HCT116 (cell line): ENCODE data around the gene WHAMM. TPM values are rescaled to one million over a fixed set of nuclear protein-coding genes. Genes with fewer than 3 reads are reported as not detected.

ENCODE experiments used
- ATAC-seq: fragments of 200-7000 bp; cut with Tn5 transposase; 2 replicates; pipeline ENCODE4 v1.9.1; 2020; ENCODE audit warnings: mild to moderate bottlenecking, moderate library complexity
- BruUV-seq: library from RNA; stranded (reverse); fragments of 400-500 nt; replicated peaks from 2 replicates; lab custom pipeline; 2021; lab: Mats Ljungman, UMichigan
- CTCF ChIA-PET: fragments of 300-600 bp; sonication (Branson Sonifier 250); formaldehyde crosslinking; loops from one replicate; lab custom pipeline; 2021; ENCODE audit warnings: antibody characterized with exemption; lab: Charles Lee
- POLR2A ChIA-PET: fragments of 300-600, 350-600 bp; sonication (Branson Sonifier 250); formaldehyde crosslinking; loops from one replicate; lab custom pipeline; 2021; ENCODE audit warnings: antibody characterized with exemption; lab: Charles Lee
- RAD21 ChIA-PET, 2 experiments: fragments of 300-600 bp; sonication (Branson Sonifier 250); formaldehyde crosslinking; loops; one replicate each; lab custom pipeline; 2023; ENCODE audit warnings: low total read pairs in 2 of 2; ENCODE audit not compliant: uncharacterized antibody in 2 of 2, unreplicated experiment in 2 of 2, low non-redundant PET in 1 of 2; lab: Charles Lee
- DNase-seq: peaks from one replicate; pipeline ENCODE4 v3.0.0-alpha.2; 2010; ENCODE audit warnings: low read depth, low spot score
- H2AFZ ChIP-seq: fragments of 200-600 bp; shearing (Covaris generic), sonication (generic); 2 replicates; pipeline ENCODE4 v1.6.1; 2017; ENCODE audit warnings: low read depth, mixed run types, mixed read lengths, antibody characterized with exemption, low read length; ENCODE audit not compliant: poor library complexity, severe bottlenecking
- H3K27ac ChIP-seq: 2 replicates; pipeline ENCODE4 v1.5.1; 2012; ENCODE audit warnings: low read depth, low read length
- H3K27me3 ChIP-seq: fragments of 200-600 bp; sonication (generic); 2 replicates; pipeline ENCODE4 v1.6.1; 2016; ENCODE audit warnings: mixed run types, low read length, mixed read lengths; ENCODE audit not compliant: insufficient read depth
- H3K36me3 ChIP-seq, 2 experiments: fragments of 200-500 bp in 1 of 2; fragments of 200-600 bp in 1 of 2; sonication (Bioruptor generic) in 1 of 2; sonication (generic) in 1 of 2; 2 replicates each; pipeline versions ENCODE4 v1.5.1 to v1.6.1; 2014 to 2016; ENCODE audit warnings: low read length in 2 of 2, inconsistent platforms in 1 of 2, mixed read lengths in 1 of 2, mixed run types in 1 of 2; ENCODE audit not compliant: insufficient read depth in 2 of 2, control insufficient read depth in 1 of 2
- H3K4me1 ChIP-seq, 2 experiments: fragments of 200-600 bp in 1 of 2; sonication (generic) in 1 of 2; 2 replicates each; pipeline versions ENCODE4 v1.5.1 to v1.6.1; 2012 to 2017; ENCODE audit warnings: low read length in 2 of 2, inconsistent platforms in 1 of 2, mild to moderate bottlenecking in 1 of 2, mixed read lengths in 1 of 2, mixed run types in 1 of 2, moderate library complexity in 1 of 2; ENCODE audit not compliant: insufficient read depth in 2 of 2, control insufficient read depth in 1 of 2
- H3K4me2 ChIP-seq: fragments of 200-600 bp; sonication (generic); 2 replicates; pipeline ENCODE4 v1.6.1; 2017; ENCODE audit warnings: mixed run types, low read length, mixed read lengths
- H3K4me3 ChIP-seq, 2 experiments: fragments of 200-600 bp in 1 of 2; sonication (generic) in 1 of 2; replicated peaks in 1 of 2; 2 replicates each; pipeline ENCODE4 v1.5.1; 2011 to 2016; ENCODE audit warnings: low read length in 2 of 2, control low read depth in 1 of 2, low read depth in 1 of 2, mild to moderate bottlenecking in 1 of 2, mixed read lengths in 1 of 2, mixed run types in 1 of 2
- H3K79me2 ChIP-seq: fragments of 200-600 bp; sonication (generic); 2 replicates; pipeline ENCODE4 v1.6.1; 2017; ENCODE audit warnings: mild to moderate bottlenecking, mixed run types, low read length, moderate library complexity, mixed read lengths; ENCODE audit not compliant: insufficient read depth
- H3K9ac ChIP-seq: fragments of 200-600 bp; sonication (generic); 2 replicates; pipeline ENCODE4 v1.6.1; 2016; ENCODE audit warnings: low read length, mixed read lengths
- H3K9me2 ChIP-seq: fragments of 200-600 bp; sonication (generic), shearing (Covaris generic); 2 replicates; pipeline ENCODE4 v1.6.1; 2017; ENCODE audit warnings: mixed run types, mild to moderate bottlenecking, moderate library complexity; ENCODE audit not compliant: insufficient read depth
- H3K9me3 ChIP-seq, 2 experiments: fragments of 200-500 bp in 1 of 2; fragments of 200-600 bp in 1 of 2; sonication (Bioruptor generic) in 1 of 2; sonication (generic) in 1 of 2; 2 replicates each; pipeline ENCODE4 v1.6.1; 2014 to 2017; ENCODE audit warnings: low read length in 2 of 2, mixed read lengths in 2 of 2, inconsistent platforms in 1 of 2, low read depth in 1 of 2, mild to moderate bottlenecking in 1 of 2, mixed run types in 1 of 2, moderate library complexity in 1 of 2; ENCODE audit not compliant: control insufficient read depth in 1 of 2, insufficient read depth in 1 of 2
- H4K20me1 ChIP-seq: fragments of 200-600 bp; sonication (generic), shearing (Covaris generic); 2 replicates; pipeline ENCODE4 v1.6.1; 2017; ENCODE audit warnings: mixed run types, mild to moderate bottlenecking, moderate library complexity; ENCODE audit not compliant: insufficient read depth
- CTCF ChIP-seq, 3 experiments: fragments of 200-600 bp in 1 of 3; sonication (generic) in 1 of 3; IDR thresholded peaks in 2 of 3; conservative IDR thresholded peaks in 1 of 3; 2 replicates each; pipeline ENCODE4 v1.5.1; 2012 to 2017; ENCODE audit warnings: low read depth in 2 of 3, low read length in 2 of 3, antibody characterized with exemption in 1 of 3, borderline replicate concordance in 1 of 3, control low read depth in 1 of 3, mild to moderate bottlenecking in 1 of 3, mixed read lengths in 1 of 3, mixed run types in 1 of 3, moderate library complexity in 1 of 3; ENCODE audit not compliant: insufficient read depth in 1 of 3
- EZH2 ChIP-seq: fragments of 200-600 bp; sonication (generic); IDR thresholded peaks from 2 replicates; pipeline ENCODE4 v1.6.1; 2017; ENCODE audit warnings: antibody characterized with exemption, mixed run types
- JUND ChIP-seq: IDR thresholded peaks from 2 replicates; pipeline ENCODE4 v1.6.1; 2012
- POLR2AphosphoS5 ChIP-seq: IDR thresholded peaks from 2 replicates; pipeline ENCODE4 v1.6.1; 2011; ENCODE audit warnings: mild to moderate bottlenecking, low read depth, low read length, moderate library complexity
- SRF ChIP-seq: IDR thresholded peaks from 2 replicates; pipeline ENCODE4 v1.6.1; 2012; ENCODE audit warnings: low read depth
- TCF7L2 ChIP-seq: IDR thresholded peaks from 2 replicates; pipeline ENCODE4 v1.7.0; 2011; ENCODE audit warnings: borderline replicate concordance, inconsistent platforms; ENCODE audit not compliant: insufficient read depth, insufficient read length; ENCODE audit errors: extremely low read depth
- intact Hi-C: fragments of 100-400 bp; cut with micrococcal nuclease; formaldehyde crosslinking; loops from 2 replicates; pipeline ENCODE4 v1.10.0; 2022
- total RNA-seq: library from RNA; stranded (reverse); gene quantifications from one replicate; pipeline ENCODE4 v1.2.1, GENCODE V29; 2021; ENCODE audit not compliant: unreplicated experiment

Gene WHAMM
- total RNA-seq, 1 experiment from 2014 or later: 7.1 TPM

- no TSS peak for BruUV-seq
Observed at GRCh38 chr15:82781349-82781748, 28.1 kb upstream of the WHAMM start.

GRCh38 chr15:82788496-82788895 lies 20.9 kb upstream of the WHAMM start:
- Histone ChIP-seq H4K20me1 (no peaks in the 10 kb centered on the region), H3K4me1 (no peaks in the 10 kb centered on the region), H3K27ac (no peak overlapping the region), H3K4me3 (no peak overlapping the region), H3K9ac (no peak overlapping the region), H3K9me2 (no peaks in the 10 kb centered on the region), H3K27me3 (no peaks in the 10 kb centered on the region), H3K79me2 (no peaks in the 10 kb centered on the region), H3K9me3 (no peaks in the 10 kb centered on the region), H3K4me2 (no peak overlapping the region), H2AFZ (no peak overlapping the region), H3K36me3 (no peaks in the 10 kb centered on the region)
- ChIA-PET CTCF (interaction anchor here (0.7 kb wide), 1 partner anchor 204 kb away, joined by 3 read pairs; no protein-coding TSS in a partner anchor), POLR2A (no interaction called here), RAD21 (no interaction called here)
- intact Hi-C loops: loop anchor here (10.0 kb wide), 1 partner anchor 64 kb away; no protein-coding TSS in a partner anchor
- no TSS peak for BruUV-seq
- DNase-seq (no peak), ATAC-seq (no peak)
- TF ChIP-seq EZH2: no peak
- no peak for TF ChIP-seq CTCF (IDR thresholded peaks at IDR 0.05 in 2 of 3, conservative IDR thresholded peaks at IDR 0.05 in 1 of 3; ENCODE audit: borderline replicate concordance in 1 of 3, insufficient read depth in 1 of 3, low read depth in 2 of 3, low read length in 2 of 3)

More at GRCh38 chr15:82781349-82781748, 28.1 kb upstream of the WHAMM start:
- CTCF ChIA-PET: interaction anchor here (1.4 kb wide), 1 partner anchor 68 kb away, joined by 4 read pairs; no protein-coding TSS in a partner anchor
- no peak for TF ChIP-seq TCF7L2
- no peak for TF ChIP-seq JUND
- TF ChIP-seq SRF: no peak
- TF ChIP-seq POLR2AphosphoS5: no peak
- no peak for ATAC-seq
- Histone ChIP-seq H3K9me2 (no peaks in the 10 kb centered on the region), H3K36me3 (no peaks in the 10 kb centered on the region), H3K4me2 (no peak overlapping the region), H3K4me1 (0 out of 4 replicates have a peak, but pooled peaks cover 2 to 4% of the 10 kb centered on the region in 2 experiments), H3K4me3 (no peak overlapping the region), H3K27me3 (no peaks in the 10 kb centered on the region), H3K9me3 (no peaks in the 10 kb centered on the region), H4K20me1 (no peaks in the 10 kb centered on the region), H2AFZ (no peak overlapping the region), H3K27ac (no peak overlapping the region), H3K9ac (no peak overlapping the region), H3K79me2 (no peaks in the 10 kb centered on the region)
- intact Hi-C loops: loop anchor here (10.0 kb wide), 1 partner anchor 57 kb away; no protein-coding TSS in a partner anchor
- POLR2A ChIA-PET: no interaction called here
- RAD21 ChIA-PET: no interaction called here
- no peak for DNase-seq
